ENCODE data around the gene SAP30. TPM values are rescaled to one million over a fixed set of nuclear protein-coding genes. Genes with fewer than 3 reads are reported as not detected.

The SAP30 gene
- total and polyA plus RNA-seq, 2 of the 4 experiments (the other 2 are of a cell fraction): 3.8 to 11.7 TPM

GRCh38 chr4:173346074-173346473, 24.7 kb upstream of the SAP30 start:
- H3K4me1 ChIP-seq (ENCODE audit: control insufficient read depth, insufficient read depth, low read length): peaks cover 2% of the 10 kb centered on the region; the same call in 1 of the 2 replicates
- peak overlapping the region in 1 of 2 experiments; percentile 40; a peak in 2 of 4 replicates for H4K8ac ChIP-seq (ENCODE audit: low read depth in 2 of 2, low read length in 2 of 2)
- no peak overlapping the region for H4K5ac ChIP-seq (ENCODE audit: low read depth, low read length)
- no peaks in the 10 kb centered on the region for H3K9me1 ChIP-seq (ENCODE audit: insufficient read depth, low read length)
- no peak overlapping the region for H2AFZ ChIP-seq (replicated peaks; ENCODE audit: low read length, poor library complexity)
- POLR2A ChIA-PET (ENCODE audit: unreplicated experiment): interaction anchor here (0.7 to 1.6 kb wide), 2 partner anchors 12 to 19 kb away, joined by 4 read pairs; partner anchors contain the start of gene HMGB2
- H2AK9ac ChIP-seq (replicated peaks; ENCODE audit: low read depth, low read length, poor library complexity): no peak overlapping the region
- H3K79me1 ChIP-seq (ENCODE audit: low read depth in 1 of 2, low read length in 2 of 2): no peaks in the 10 kb centered on the region
- no CpG with 5 or more reads among the region's 2 CpGs for WGBS, 2 experiments (ENCODE audit: extremely low coverage in 2 of 2, insufficient read length in 1 of 2)
- ATAC-seq (ENCODE audit: low read depth) (peak; percentile 81), DNase-seq (peak; percentile 47)
- no peaks in the 10 kb centered on the region for H3K9me3 ChIP-seq (ENCODE audit: control insufficient read depth, insufficient read depth, low read length)
- TF ChIP-seq MAZ (IDR thresholded peaks at IDR 0.05; ENCODE audit: borderline replicate concordance, low read depth, low read length) (peak; percentile 34; the same call in 1 of the 2 replicates), RAD21 (IDR thresholded peaks at IDR 0.05; ENCODE audit: low read length) (no peak)
- H3K27me3 ChIP-seq (ENCODE audit: control insufficient read depth, insufficient read depth, low read length): no peaks in the 10 kb centered on the region
- H3K4me3 ChIP-seq (ENCODE audit: insufficient read depth, low read depth, low read length): no peak overlapping the region
- H2BK5ac ChIP-seq (ENCODE audit: low read depth, low read length, poor library complexity, severe bottlenecking): peak overlapping the region; percentile 68
- no peak overlapping the region for H3K23ac ChIP-seq (ENCODE audit: low read depth, low read length)
- no peak overlapping the region for H3K56ac ChIP-seq (ENCODE audit: extremely low read depth, insufficient read depth, low read length)
- CTCF ChIA-PET: interaction anchor here (2.2 kb wide), 1 partner anchor 29 kb away, joined by 5 read pairs; no protein-coding TSS in a partner anchor
- H2BK20ac ChIP-seq (ENCODE audit: low read depth, low read length): 0 out of 2 replicates have a peak overlapping the region, but pooled peaks have one; percentile 59
- no peak overlapping the region; the same call in 1 of the 2 replicates for H3K4ac ChIP-seq (ENCODE audit: low read depth, low read length)
- no peak overlapping the region for H3K27ac ChIP-seq (ENCODE audit: insufficient read depth, low read length)
- dilution Hi-C loops (cut with HindIII; ENCODE audit: low sequenced_read_pairs, unreplicated experiment): no loop called here
- intact Hi-C loops (cut with micrococcal nuclease): no loop called here
- H3K18ac ChIP-seq (ENCODE audit: low read depth, low read length): no peak overlapping the region
- no TSS peak for BruUV-seq (replicated peaks)
- in situ Hi-C loops (cut with MboI; ENCODE audit: low sequenced_read_pairs): no loop called here
- H4K91ac ChIP-seq (ENCODE audit: insufficient read depth, low read depth, low read length): no peak overlapping the region
- H2AK5ac ChIP-seq (ENCODE audit: low read depth, low read length): no peak overlapping the region
- H2BK15ac ChIP-seq (ENCODE audit: low read depth, low read length): no peak overlapping the region
- H4K20me1 ChIP-seq (ENCODE audit: insufficient read depth, low read length): no peaks in the 10 kb centered on the region
- peak overlapping the region; percentile 37; the same call in 1 of the 2 replicates for H3K9ac ChIP-seq (ENCODE audit: low read depth, low read length)
- no peaks in the 10 kb centered on the region for H3K36me3 ChIP-seq (ENCODE audit: control insufficient read depth, insufficient read depth, low read length)
- H3K14ac ChIP-seq (replicated peaks; ENCODE audit: low read depth, low read length): no peak overlapping the region; the same call in 1 of the 2 replicates
- H2BK120ac ChIP-seq (ENCODE audit: low read depth, low read length): peak overlapping the region; percentile 83
- peak overlapping the region; percentile 32; the same call in 1 of the 2 replicates for H3K4me2 ChIP-seq (ENCODE audit: low read depth, low read length)
